ENCODE results near the gene CHAC1. TPM values are rescaled to one million over a fixed set of nuclear protein-coding genes. Genes with fewer than 3 reads are reported as not detected.

CHAC1 gene
- total and polyA plus RNA-seq, 2 of the 13 experiments (the other 11 are each of a cell fraction or from before 2014, with no cell fraction given) = 0.44 TPM; not detected in 1

- TF ChIP-seq SOX13 (IDR thresholded peaks at IDR 0.05) (no peak), SOX13 (CRISPR knock-in tag; conservative IDR thresholded peaks at IDR 0.05 in 1 of 2, IDR thresholded peaks at IDR 0.05 in 1 of 2) (peak in 1 of 2 experiments; percentile 36; a peak in 1 of 4 replicates), AKNA (CRISPR knock-in tag; IDR thresholded peaks at IDR 0.05; ENCODE audit: borderline replicate concordance) (no peak), ZFAT (CRISPR knock-in tag; conservative IDR thresholded peaks at IDR 0.05) (no peak), HNRNPLL (IDR thresholded peaks at IDR 0.05; ENCODE audit: low read depth, low read length, poor library complexity, severe bottlenecking) (no peak), ZSCAN29 (CRISPR knock-in tag; conservative IDR thresholded peaks at IDR 0.05) (no peak), ZNF670 (CRISPR knock-in tag; IDR thresholded peaks at IDR 0.05; ENCODE audit: borderline replicate concordance) (no peak), ZNF569 (CRISPR knock-in tag; IDR thresholded peaks at IDR 0.05; ENCODE audit: borderline replicate concordance) (no peak), ZNF337 (CRISPR knock-in tag; IDR thresholded peaks at IDR 0.05; ENCODE audit: borderline replicate concordance, low read depth) (no peak), ZFP37 (CRISPR knock-in tag; IDR thresholded peaks at IDR 0.05; ENCODE audit: borderline replicate concordance) (no peak), PAXIP1 (CRISPR knock-in tag; conservative IDR thresholded peaks at IDR 0.05) (peak; percentile 63), ELF1 (CRISPR knock-in tag; IDR thresholded peaks at IDR 0.05) (0 out of 2 replicates have a peak, but pooled peaks have one; percentile 6), NR2F2 (IDR thresholded peaks at IDR 0.05; ENCODE audit: borderline replicate concordance, low read depth) (no peak), ZNF891 (CRISPR knock-in tag; IDR thresholded peaks at IDR 0.05) (peak; percentile 18; the same call in 1 of the 2 replicates), ZNF576 (CRISPR knock-in tag; IDR thresholded peaks at IDR 0.05) (no peak), ZNF232 (CRISPR knock-in tag; IDR thresholded peaks at IDR 0.05; ENCODE audit: borderline replicate concordance) (no peak), ZMAT3 (CRISPR knock-in tag; conservative IDR thresholded peaks at IDR 0.05) (no peak), SATB2 (CRISPR knock-in tag; IDR thresholded peaks at IDR 0.05) (no peak), KDM4B (CRISPR knock-in tag; IDR thresholded peaks at IDR 0.05) (no peak), ZNF44 (CRISPR knock-in tag; IDR thresholded peaks at IDR 0.05) (no peak), AGO1 (IDR thresholded peaks at IDR 0.05; ENCODE audit: low read depth, low read length, poor library complexity, severe bottlenecking) (no peak)
These were observed 20.4 kb upstream of the CHAC1 start (continued) for GRCh38 chr15:40932649-40933516.
